HEK293T (cell line): ENCODE results near the gene SYNE2.

Experiments
- FOXM1 ChIP-seq: fragments of 450-650 bp; IDR thresholded peaks from 2 replicates; pipeline ENCODE4 v1.6.1; 2017; ENCODE audit warnings: mild to moderate bottlenecking, borderline replicate concordance
- NFRKB ChIP-seq: fragments of 450-650 bp; IDR thresholded peaks from 2 replicates; pipeline ENCODE4 v1.6.1; 2016; ENCODE audit warnings: mild to moderate bottlenecking, moderate library complexity
- PKNOX1 ChIP-seq: fragments of 450-650 bp; IDR thresholded peaks from 2 replicates; pipeline ENCODE4 v1.6.1; 2016
- TARDBP ChIP-seq: fragments of 450-650 bp; IDR thresholded peaks from 2 replicates; pipeline ENCODE4 v1.6.1; 2016

GRCh38 chr14:64210216-64210615, 357.4 kb downstream of the SYNE2 start:
- TF ChIP-seq NFRKB (no peak), PKNOX1 (no peak), TARDBP (no peak), FOXM1 (no peak)
